NOMO-1 treated with dmso at 0.1 percent for 144 hours (cell line): Measurements from ENCODE around the gene MEPE.

Experiments
- DNase-seq: peaks from one replicate; lab custom pipeline; 2025; ENCODE audit not compliant: unreplicated experiment; lab: John Stamatoyannopoulos, UW

The MEPE gene

GRCh38 chr4:87839592-87839946 lies 6.8 kb downstream of the MEPE start:
- no peak for DNase-seq

DNA sequence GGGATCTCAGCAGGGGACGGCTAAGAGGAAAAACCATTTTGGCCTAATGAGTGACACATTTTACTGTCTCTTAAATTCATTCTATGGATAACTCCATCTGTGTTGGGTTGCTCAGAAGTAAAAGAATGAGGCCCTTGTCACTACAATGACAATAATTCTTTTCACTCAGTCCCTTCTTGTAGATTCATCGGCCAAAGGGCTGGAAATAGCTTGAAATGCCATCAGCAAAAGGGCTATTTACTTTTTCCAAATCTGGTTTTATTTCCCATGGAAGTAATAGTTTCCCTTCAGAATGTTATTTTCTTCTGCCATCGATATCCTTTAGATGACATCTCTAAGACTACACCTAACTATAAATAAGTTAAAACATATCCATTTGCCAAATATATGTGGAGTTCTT lies 7.4 kb downstream of the MEPE start:
- DNase-seq, result no peak

DNA sequence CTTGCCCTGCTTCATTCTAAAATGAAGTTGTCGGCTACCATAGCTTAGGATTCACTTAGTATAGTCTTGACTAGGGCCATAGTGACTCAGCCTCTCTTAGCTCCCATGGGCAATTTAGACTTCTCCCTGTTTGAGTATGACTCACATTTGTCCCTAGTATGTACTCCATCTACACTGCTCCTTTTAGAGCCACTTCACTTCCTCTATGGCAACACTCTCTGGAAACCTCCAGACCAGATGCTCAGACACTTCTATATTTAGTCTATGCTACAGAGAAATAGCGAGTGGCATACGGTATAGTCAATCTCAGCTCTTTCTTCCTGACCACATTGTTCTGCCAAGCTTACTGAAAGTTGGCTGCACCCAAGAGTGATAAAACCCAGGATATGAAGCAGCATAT lies 11.2 kb downstream of the MEPE start:
- peak; percentile 73 for DNase-seq

GRCh38 chr4:87844452-87844851 lies 11.7 kb downstream of the MEPE start:
- no peak for DNase-seq

DNA sequence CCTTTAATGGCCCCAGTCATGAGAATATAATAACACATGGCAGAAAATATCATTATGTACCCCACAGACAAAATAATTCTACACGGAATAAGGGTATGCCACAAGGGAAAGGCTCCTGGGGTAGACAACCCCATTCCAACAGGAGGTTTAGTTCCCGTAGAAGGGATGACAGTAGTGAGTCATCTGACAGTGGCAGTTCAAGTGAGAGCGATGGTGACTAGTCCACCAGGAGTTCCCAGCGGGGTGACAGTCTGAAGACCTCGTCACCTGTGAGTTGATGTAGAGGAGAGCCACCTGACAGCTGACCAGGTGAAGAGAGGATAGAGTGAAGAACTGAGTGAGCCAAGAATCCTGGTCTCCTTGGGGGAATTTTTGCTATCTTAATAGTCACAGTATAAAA lies 13.5 kb downstream of the MEPE start:
- no peak for DNase-seq

DNA sequence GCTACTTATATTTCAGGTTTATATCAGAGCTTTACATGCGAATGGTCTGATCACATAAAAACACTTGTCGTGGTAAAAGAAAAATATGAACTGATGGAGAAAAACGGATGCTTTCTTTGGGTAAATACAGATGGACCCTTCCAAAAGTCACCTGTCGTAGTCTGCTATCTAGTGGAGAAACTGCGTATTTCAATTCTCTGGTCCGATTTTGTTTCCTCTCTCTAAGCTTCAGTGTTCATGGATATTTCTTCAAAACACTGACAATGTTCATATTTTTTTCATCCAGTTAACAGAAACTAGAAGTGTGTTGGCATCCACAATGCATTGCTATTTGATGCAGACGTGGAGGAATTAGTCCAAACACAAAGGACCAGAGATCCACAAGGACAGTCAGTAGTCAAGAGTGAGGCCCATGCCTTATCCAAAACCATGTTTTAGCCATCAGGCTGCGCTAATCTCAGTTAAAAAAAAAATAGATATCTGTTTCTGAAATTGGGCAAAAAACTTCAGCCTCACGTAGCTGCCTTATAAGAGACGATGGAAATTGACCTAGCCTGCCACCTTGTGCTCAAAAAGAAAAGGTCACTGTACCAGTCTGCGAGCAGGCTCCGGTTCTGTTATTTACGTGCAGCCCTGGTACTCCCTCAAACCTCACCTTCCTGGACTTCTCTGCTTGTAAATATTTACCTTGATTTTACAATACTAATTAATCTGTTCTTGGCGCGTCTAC lies 16.0 kb downstream of the MEPE start:
- DNase-seq, result peak; percentile 50

- DNase-seq, result peak; percentile 73
Measured at GRCh38 chr4:87849612-87850011, 16.8 kb downstream of the MEPE start.

- DNase-seq, result peak; percentile 52
Measured at GRCh38 chr4:87851332-87851731, 18.6 kb downstream of the MEPE start.

- no peak for DNase-seq
Measured at GRCh38 chr4:87851953-87852352, 19.2 kb downstream of the MEPE start.

GRCh38 chr4:87853108-87853507 lies 20.3 kb downstream of the MEPE start:
- DNase-seq, result no peak

DNA sequence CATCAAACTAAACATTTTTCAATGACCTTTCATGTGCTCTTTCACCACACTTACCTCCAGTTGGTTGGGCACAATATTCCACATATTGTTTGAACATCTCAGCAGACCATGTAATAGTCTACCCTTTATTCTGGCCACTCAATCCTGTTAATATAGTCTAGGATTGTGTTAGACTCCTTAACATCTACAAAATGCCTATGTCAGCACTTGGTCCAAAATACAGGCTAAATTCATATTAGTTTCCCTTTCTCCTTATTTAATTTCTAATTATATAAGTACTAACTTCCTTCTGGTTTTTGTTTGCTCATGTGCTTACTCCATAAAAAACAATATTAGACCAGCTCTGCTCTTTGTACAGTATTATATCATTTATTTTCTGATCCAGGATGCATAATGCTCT lies 21.1 kb downstream of the MEPE start:
- no peak for DNase-seq

- no peak for DNase-seq
Measured at GRCh38 chr4:87855559-87855958, 22.8 kb downstream of the MEPE start.

DNA sequence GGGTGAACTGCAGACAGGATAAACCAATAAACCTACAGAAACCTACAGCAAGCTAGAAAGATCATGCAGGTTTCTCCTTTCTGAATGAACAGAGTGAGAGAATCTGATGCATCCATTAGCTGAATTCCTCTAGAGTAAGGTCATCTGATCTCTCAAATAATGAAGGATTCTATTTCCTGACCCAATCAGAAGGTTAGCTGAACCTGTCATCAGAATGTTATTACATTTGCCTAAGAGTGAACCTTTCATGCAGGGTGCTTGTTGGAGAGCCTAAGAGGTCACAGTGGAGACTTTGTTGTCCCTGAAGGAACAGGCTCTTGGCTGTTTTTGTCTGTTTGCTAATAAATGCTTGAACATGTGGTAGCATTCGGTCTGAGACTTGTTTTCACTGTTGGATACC lies 24.0 kb downstream of the MEPE start:
- no peak for DNase-seq

DNA sequence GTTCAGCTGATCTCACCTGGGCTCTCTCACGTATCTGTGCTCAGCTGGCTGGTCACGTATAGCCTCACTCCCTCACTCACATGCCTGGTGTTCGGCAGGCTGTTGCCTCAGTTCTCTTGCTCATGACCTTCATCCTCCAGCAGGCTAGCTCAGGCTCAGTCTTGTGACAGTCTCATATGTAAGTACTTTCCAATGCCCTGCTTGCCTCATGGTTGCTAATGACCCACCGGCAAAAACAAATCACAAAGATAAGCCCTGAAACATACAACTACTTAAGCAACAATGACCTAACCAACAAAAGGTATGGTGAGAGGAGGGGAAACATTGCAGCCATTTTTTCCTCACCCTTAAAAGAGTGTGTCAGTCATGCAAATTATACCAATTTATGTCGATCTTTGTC lies 25.0 kb downstream of the MEPE start:
- no peak for DNase-seq

DNA sequence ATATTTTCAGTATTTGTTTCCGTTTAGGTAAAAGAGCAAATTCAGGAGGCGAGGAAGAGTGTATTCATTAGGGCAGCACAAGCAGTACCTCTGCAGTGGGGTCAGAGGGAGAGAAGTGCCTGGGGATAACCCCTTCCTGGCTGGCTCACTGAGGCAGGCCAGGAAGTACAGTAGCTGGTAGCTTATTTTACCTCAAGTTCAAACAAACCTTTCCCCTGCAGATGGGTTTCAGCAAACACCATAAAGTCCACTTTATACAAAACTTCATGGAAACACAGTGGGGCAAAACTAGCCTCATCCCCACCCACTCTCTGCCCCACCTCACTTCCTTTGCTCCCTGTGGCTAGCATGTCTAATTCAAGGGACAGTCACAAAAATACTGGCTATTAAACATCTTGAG lies 29.5 kb downstream of the MEPE start:
- no peak for DNase-seq

- no peak for DNase-seq
Measured at GRCh38 chr4:87863486-87863885, 30.7 kb downstream of the MEPE start.

DNA sequence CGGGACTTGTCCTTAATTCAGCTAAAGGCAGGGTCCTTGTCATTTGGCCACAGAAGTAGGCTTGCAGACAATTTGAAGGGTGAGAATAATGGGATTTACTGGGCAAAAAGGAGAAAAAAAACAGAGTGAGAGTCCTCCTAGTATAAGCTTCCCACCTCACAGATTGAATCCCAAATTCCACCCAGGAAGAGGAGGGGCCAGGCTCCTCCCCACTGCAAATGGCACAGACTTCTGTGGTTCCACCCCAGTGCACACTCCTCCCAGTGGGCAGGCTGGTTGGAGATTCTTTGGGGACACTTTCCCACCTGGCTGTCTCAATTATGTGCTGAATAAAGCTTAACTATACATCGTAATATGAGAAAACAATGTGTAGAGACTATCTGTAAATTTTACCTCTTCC lies 31.6 kb downstream of the MEPE start:
- DNase-seq, result no peak

GRCh38 chr4:87865288-87865687 lies 32.5 kb downstream of the MEPE start:
- DNase-seq, result no peak

DNA sequence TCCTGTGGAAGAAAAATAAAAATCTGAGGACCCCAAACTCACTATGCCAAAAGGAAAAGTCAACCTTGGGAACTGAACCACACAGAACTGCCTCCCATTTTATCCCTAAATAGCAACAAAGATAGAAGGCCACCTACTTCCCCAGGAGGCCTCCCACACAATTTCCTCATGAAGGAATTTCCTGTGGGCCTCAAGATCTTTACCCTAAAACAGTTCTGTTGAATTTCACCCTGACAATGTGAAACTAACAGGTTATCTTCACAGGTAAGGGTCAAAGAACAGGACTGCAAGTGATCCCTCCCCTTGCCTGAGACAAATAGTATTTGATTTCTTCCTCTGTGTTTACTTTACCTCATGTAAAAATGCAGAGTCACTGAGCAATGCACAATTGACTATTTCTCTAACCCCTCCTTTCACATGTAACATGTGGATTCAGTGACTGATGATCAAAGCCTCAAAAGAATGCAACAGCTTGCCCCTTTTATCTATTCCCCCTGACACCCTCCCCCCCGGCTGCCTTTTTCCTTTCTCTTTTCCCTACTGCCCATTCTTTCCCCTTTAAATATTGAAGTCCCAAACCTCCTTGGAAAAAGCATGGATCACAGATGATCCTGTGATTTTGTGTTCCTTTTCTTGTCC lies 33.3 kb downstream of the MEPE start:
- no peak for DNase-seq

GRCh38 chr4:87868522-87868921 lies 35.8 kb downstream of the MEPE start:
- DNase-seq, result no peak

DNA sequence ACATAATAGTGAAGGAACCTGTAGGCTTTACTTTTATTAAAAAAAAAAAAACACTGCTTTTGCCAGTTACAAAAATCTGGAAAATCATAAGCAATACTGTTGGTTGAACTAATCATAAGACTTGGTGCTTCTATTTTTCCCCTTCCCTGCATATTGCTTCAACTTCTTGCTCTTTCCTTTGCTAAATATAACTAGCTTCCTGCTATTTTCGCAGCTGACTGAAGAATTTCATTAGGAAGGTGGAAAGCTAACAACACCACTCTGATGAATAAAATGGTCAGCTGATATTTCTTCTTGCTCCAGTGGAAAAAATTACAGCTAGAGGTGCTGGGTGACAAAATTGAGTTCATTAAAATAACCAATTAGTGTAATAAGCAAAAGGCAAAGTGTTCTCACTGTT lies 39.3 kb downstream of the MEPE start:
- DNase-seq, result no peak

GRCh38 chr4:87875191-87875590 lies 42.4 kb downstream of the MEPE start:
- no peak for DNase-seq

GRCh38 chr4:87880106-87880505 lies 47.3 kb downstream of the MEPE start:
- DNase-seq, result no peak
